DOHH2 (cell line): Measurements from ENCODE around the gene RCOR1.
A peak's percentile ranks its signal among the peaks of the same experiment; 100 is the strongest.

Experiments
- H3F3A ChIP-seq: fragments of 200-600 bp; sonication (generic), shearing (Covaris generic); 2 replicates; pipeline ENCODE4 v1.6.0; 2016; ENCODE audit warnings: antibody characterized with exemption, mild to moderate bottlenecking; ENCODE audit not compliant: control insufficient read depth, insufficient read depth
- H3K27ac ChIP-seq: fragments of 200-600 bp; sonication (generic); 2 replicates; pipeline ENCODE4 v1.5.1; 2014; ENCODE audit warnings: low read depth, mild to moderate bottlenecking, low read length, moderate library complexity
- H3K27me3 ChIP-seq: fragments of 200-600 bp; sonication (generic); 2 replicates; pipeline ENCODE4 v1.6.1; 2014; ENCODE audit warnings: mild to moderate bottlenecking, low read length, mixed read lengths; ENCODE audit not compliant: control insufficient read depth
- H3K36me3 ChIP-seq: fragments of 200-600 bp; sonication (generic); 2 replicates; pipeline ENCODE4 v1.6.1; 2014; ENCODE audit warnings: mild to moderate bottlenecking, low read length, moderate library complexity, mixed read lengths; ENCODE audit not compliant: control insufficient read depth
- H3K4me1 ChIP-seq: fragments of 200-600 bp; sonication (generic); 2 replicates; pipeline ENCODE4 v1.6.1; 2014; ENCODE audit warnings: mild to moderate bottlenecking, low read length, mixed read lengths; ENCODE audit not compliant: control insufficient read depth
- H3K4me2 ChIP-seq: fragments of 200-600 bp; sonication (generic); 2 replicates; pipeline ENCODE4 v1.6.0; 2014; ENCODE audit warnings: mild to moderate bottlenecking, low read length, moderate library complexity
- H3K4me3 ChIP-seq: fragments of 200-600 bp; sonication (generic); 2 replicates; pipeline ENCODE4 v1.5.1; 2014; ENCODE audit warnings: mild to moderate bottlenecking, low read length, mixed read lengths
- H3K79me2 ChIP-seq: fragments of 200-600 bp; sonication (generic); 2 replicates; pipeline ENCODE4 v1.6.1; 2014; ENCODE audit warnings: mild to moderate bottlenecking, low read length, mixed read lengths; ENCODE audit not compliant: control insufficient read depth
- H3K9me2 ChIP-seq: fragments of 200-600 bp; sonication (generic); replicated peaks from 2 replicates; pipeline ENCODE4 v1.6.1; 2014; ENCODE audit warnings: mild to moderate bottlenecking, low read length, mixed read lengths; ENCODE audit not compliant: control insufficient read depth
- H3K9me3 ChIP-seq: fragments of 200-600 bp; sonication (generic); 2 replicates; pipeline ENCODE4 v1.6.1; 2014; ENCODE audit warnings: antibody characterized with exemption, low read length, mixed read lengths; ENCODE audit not compliant: control insufficient read depth, insufficient read depth
- H4K20me1 ChIP-seq: fragments of 200-600 bp; sonication (generic); 2 replicates; pipeline ENCODE4 v1.6.0; 2014; ENCODE audit warnings: low read depth, mild to moderate bottlenecking, antibody characterized with exemption, low read length, moderate library complexity; ENCODE audit not compliant: control insufficient read depth, insufficient read depth
- EZH2phosphoT487 ChIP-seq: fragments of 200-600 bp; sonication (generic); IDR thresholded peaks from 2 replicates; pipeline ENCODE4 v1.6.1; 2017; ENCODE audit warnings: borderline replicate concordance, mild to moderate bottlenecking, antibody characterized with exemption, low read length, moderate library complexity, mixed read lengths
- TF ChIP-seq, protein P1 (sequence below): fragments of 200-600 bp; sonication (generic); IDR thresholded peaks from one replicate; pipeline ENCODE4 v1.5.1; 2014; ENCODE audit warnings: antibody characterized with exemption, mild to moderate bottlenecking, low read depth, low read length; ENCODE audit not compliant: poor library complexity, severe bottlenecking

The RCOR1 gene

DNA sequence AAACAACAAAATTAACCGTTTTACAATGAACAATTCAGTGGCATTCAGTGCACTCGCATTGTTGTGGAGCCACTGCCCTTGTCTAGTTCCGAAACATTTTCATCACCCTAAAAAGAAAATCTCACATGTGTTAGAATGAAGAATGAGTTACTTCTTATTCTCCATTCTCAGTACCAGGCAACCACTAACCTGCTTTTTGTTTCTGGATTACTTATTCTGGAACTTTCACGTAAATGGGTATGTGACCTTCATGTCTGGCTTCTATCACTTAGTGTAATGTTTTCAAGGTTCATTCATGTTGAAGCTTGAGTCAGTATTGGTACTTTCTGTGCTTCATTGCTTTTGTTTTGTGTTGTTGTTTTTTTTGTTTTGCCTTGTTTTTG is 15.6 kb downstream of the RCOR1 start:
- Histone ChIP-seq H3K4me1 (peaks cover 98% of the 10 kb centered on the region), H3F3A (peaks cover 54% of the 10 kb centered on the region), H3K9me2 (no peaks in the 10 kb centered on the region), H3K36me3 (peaks cover 21% of the 10 kb centered on the region), H3K4me3 (peak overlapping the region; percentile 57), H3K4me2 (peak overlapping the region; percentile 77), H3K9me3 (no peaks in the 10 kb centered on the region), H3K79me2 (peaks cover 91% of the 10 kb centered on the region), H3K27me3 (no peaks in the 10 kb centered on the region), H4K20me1 (peaks cover 4% of the 10 kb centered on the region; the same call in 1 of the 2 replicates), H3K27ac (peak overlapping the region; percentile 99)
- no peak for TF ChIP-seq EZH2phosphoT487
- TF ChIP-seq, protein P1, sequence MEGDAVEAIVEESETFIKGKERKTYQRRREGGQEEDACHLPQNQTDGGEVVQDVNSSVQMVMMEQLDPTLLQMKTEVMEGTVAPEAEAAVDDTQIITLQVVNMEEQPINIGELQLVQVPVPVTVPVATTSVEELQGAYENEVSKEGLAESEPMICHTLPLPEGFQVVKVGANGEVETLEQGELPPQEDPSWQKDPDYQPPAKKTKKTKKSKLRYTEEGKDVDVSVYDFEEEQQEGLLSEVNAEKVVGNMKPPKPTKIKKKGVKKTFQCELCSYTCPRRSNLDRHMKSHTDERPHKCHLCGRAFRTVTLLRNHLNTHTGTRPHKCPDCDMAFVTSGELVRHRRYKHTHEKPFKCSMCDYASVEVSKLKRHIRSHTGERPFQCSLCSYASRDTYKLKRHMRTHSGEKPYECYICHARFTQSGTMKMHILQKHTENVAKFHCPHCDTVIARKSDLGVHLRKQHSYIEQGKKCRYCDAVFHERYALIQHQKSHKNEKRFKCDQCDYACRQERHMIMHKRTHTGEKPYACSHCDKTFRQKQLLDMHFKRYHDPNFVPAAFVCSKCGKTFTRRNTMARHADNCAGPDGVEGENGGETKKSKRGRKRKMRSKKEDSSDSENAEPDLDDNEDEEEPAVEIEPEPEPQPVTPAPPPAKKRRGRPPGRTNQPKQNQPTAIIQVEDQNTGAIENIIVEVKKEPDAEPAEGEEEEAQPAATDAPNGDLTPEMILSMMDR, result no peak

DNA sequence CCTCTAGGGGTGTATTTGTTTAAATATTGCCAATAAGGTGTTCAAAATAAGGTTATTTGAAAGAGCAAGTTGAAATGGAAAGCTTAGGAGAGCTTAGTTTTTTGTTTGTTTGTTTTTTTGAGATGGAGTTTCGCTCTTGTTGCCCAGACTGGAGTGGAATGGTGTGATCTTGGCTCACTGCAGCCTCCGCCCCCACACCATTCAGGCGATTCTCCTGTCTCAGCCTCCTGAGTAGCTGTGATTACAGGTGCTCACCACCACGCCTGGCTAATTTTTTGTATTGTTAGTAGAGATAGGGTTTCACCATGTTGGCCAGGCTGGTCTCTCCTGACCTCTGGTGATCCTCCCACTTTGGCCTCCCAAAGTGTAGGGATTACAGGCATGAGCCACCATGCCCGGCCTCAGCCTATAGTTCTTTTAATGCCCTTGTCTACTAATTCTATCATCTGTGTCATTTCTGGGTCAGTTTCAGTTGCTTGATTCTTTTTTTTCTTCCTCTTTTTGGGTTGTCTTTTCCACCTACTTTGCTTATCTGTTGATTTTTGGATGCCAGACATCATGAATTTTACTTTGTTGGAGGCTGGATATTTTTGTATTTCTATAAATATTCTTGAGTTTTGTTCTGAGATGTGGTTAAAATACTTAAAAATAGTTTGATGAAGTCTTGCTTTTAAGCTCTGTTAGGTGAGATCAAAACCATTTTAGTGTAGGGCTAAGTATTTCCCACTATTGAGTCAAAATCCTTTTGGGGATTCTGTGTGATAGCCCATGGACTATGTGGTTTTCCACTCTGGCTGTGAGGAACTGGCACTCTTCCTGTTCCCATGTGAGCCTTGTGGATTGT is 18.7 kb downstream of the RCOR1 start:
- Histone ChIP-seq H3K79me2 (peaks cover 89% of the 10 kb centered on the region), H3K4me3 (peak overlapping the region; percentile 73), H3K4me2 (peak overlapping the region; percentile 94), H4K20me1 (peaks cover 4% of the 10 kb centered on the region; the same call in 1 of the 2 replicates), H3K9me2 (no peaks in the 10 kb centered on the region), H3K9me3 (no peaks in the 10 kb centered on the region), H3K4me1 (peaks cover 87% of the 10 kb centered on the region), H3K27ac (peak overlapping the region; percentile 99), H3F3A (peaks cover 32% of the 10 kb centered on the region), H3K27me3 (no peaks in the 10 kb centered on the region), H3K36me3 (peaks cover 21% of the 10 kb centered on the region)
- no peak for TF ChIP-seq EZH2phosphoT487
- TF ChIP-seq, protein P1, result no peak

DNA sequence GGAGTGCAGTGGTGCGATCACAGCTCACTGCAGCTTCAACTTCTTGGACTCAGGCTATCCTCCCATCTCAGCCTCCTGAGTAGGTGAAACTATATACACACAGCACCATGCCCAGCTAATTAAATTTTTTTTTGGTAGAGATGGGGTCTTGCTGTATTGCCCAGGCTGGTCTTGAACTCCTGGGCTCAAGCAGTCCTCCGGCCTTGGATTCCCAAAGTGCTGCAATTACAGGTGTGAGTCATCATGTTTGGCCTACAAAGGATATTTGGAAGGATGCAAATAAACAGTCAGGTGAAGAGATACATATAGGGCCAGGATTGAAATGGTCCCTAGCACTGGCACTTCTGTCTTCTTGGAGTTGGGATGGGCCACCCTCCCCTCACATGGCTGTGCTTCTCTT is 23.9 kb downstream of the RCOR1 start:
- Histone ChIP-seq H3K4me2 (peak overlapping the region; percentile 20), H3K4me3 (no peak overlapping the region), H3K36me3 (peaks cover 20% of the 10 kb centered on the region), H3K79me2 (peaks cover 95% of the 10 kb centered on the region), H3K27me3 (no peaks in the 10 kb centered on the region), H3K4me1 (peaks cover 81% of the 10 kb centered on the region), H4K20me1 (peaks cover 17% of the 10 kb centered on the region), H3F3A (peaks cover 8% of the 10 kb centered on the region), H3K9me2 (no peaks in the 10 kb centered on the region), H3K27ac (no peak overlapping the region), H3K9me3 (no peaks in the 10 kb centered on the region)
- TF ChIP-seq EZH2phosphoT487, result no peak
- TF ChIP-seq, protein P1, result no peak
